Thymus (tissue), 11 donors: ENCODE results near the gene IL1RAPL1. TPM values are rescaled to one million over a fixed set of nuclear protein-coding genes. Genes with fewer than 3 reads are reported as not detected.

Experiments
- DNase-seq, 9 donors: peaks; one replicate each; pipeline ENCODE4 v3.0.0-alpha.2; 2013; ENCODE audit warnings: low spot score in 9 of 9, low read depth in 6 of 9, missing footprints in 1 of 9
- H3K27ac ChIP-seq, 2 donors: one replicate each; pipeline ENCODE4 v1.5.1; 2013; ENCODE audit warnings: control low read depth in 1 of 2, low read depth in 1 of 2, low read length in 1 of 2, mild to moderate bottlenecking in 1 of 2, moderate library complexity in 1 of 2
- H3K27me3 ChIP-seq, 2 donors: one replicate each; pipeline ENCODE4 v1.5.1; 2013; ENCODE audit warnings: low read length in 1 of 2; ENCODE audit not compliant: control insufficient read depth in 2 of 2, insufficient read depth in 1 of 2
- H3K36me3 ChIP-seq, 2 donors: one replicate each; pipeline ENCODE4 v1.5.1; 2013; ENCODE audit warnings: low read length in 1 of 2, mild to moderate bottlenecking in 1 of 2, moderate library complexity in 1 of 2; ENCODE audit not compliant: control insufficient read depth in 2 of 2, insufficient read depth in 2 of 2
- H3K4me1 ChIP-seq, 2 donors: one replicate each; pipeline ENCODE4 v1.5.1; 2013; ENCODE audit warnings: low read length in 2 of 2; ENCODE audit not compliant: control insufficient read depth in 2 of 2, insufficient read depth in 2 of 2
- H3K4me3 ChIP-seq, 2 donors: one replicate each; pipeline ENCODE4 v1.5.1; 2013; ENCODE audit warnings: low read length in 2 of 2, control low read depth in 1 of 2, mild to moderate bottlenecking in 1 of 2
- H3K9me3 ChIP-seq, 2 donors: one replicate each; pipeline ENCODE4 v1.5.1; 2013; ENCODE audit warnings: low read length in 1 of 2, mild to moderate bottlenecking in 1 of 2; ENCODE audit not compliant: control insufficient read depth in 2 of 2, insufficient read depth in 1 of 2
- WGBS: extraction: QIAGEN DNeasy Blood & Tissue Kit; methylation state at CpG from one replicate; pipeline ENCODE4 v1.1.7; 2013; 5-methylcytosine and 5-hydroxymethylcytosine counted together
- polyA plus RNA-seq: library from polyadenylated mRNA; stranded (reverse); fragments of 200-250 nt; gene quantifications from one replicate; pipeline ENCODE4 v1.2.3, GENCODE V29; 2013
- total RNA-seq: library from RNA; stranded (reverse); fragments of 120-200 nt; gene quantifications from one replicate; pipeline ENCODE4 v1.2.4, GENCODE V29; 2013
- donor health status: healthy.

Gene IL1RAPL1
- total and polyA plus RNA-seq, 2 donors: 0.02 to 0.33 TPM

DNA sequence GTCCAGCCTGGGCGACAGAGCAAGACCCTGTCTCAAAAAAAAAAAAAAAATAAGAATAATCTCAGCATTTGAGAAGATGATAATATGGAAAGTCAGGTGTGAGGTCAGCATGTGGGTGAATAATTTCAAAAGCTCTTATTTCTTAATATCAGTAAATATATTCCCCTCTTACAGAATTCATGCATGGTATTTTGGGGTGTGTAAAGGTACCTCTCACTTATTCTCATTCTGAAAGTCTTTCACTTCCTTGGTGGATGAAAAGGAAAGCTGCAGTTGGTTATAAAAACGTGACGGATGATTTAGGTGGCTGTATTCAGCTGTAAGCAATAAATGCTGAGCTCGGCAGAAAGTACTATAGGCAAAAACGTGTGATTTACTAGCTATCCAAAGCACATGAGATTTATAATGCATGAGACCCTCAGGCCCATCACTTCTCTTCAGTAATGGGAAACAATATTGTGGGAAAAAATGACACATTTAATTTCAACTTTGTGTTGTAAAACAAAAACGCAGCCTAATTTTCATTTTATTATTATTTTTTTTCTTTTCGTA is 1275.0 kb downstream of the IL1RAPL1 start:
- Histone ChIP-seq H3K27me3 (no peaks in the 10 kb centered on the region), H3K9me3 (no peaks in the 10 kb centered on the region), H3K4me1 (no peaks in the 10 kb centered on the region), H3K27ac (no peak overlapping the region), H3K36me3 (no peaks in the 10 kb centered on the region), H3K4me3 (no peak overlapping the region)
- WGBS: 90% methylated on average over 7 of the region's 7 CpGs
- DNase-seq: no peak

GRCh38 chrX:29867971-29868370 is 1280.7 kb downstream of the IL1RAPL1 start:
- no peaks in the 10 kb centered on the region for H3K9me3 ChIP-seq
- H3K36me3 ChIP-seq: no peaks in the 10 kb centered on the region
- H3K4me3 ChIP-seq: no peak overlapping the region
- no peak for DNase-seq
- H3K27me3 ChIP-seq: no peaks in the 10 kb centered on the region
- WGBS: 98% methylated on average over 4 of the region's 4 CpGs
- no peaks in the 10 kb centered on the region for H3K4me1 ChIP-seq
- no peak overlapping the region for H3K27ac ChIP-seq

GRCh38 chrX:29869837-29870236 is 1282.6 kb downstream of the IL1RAPL1 start:
- no peaks in the 10 kb centered on the region for H3K27me3 ChIP-seq

DNA sequence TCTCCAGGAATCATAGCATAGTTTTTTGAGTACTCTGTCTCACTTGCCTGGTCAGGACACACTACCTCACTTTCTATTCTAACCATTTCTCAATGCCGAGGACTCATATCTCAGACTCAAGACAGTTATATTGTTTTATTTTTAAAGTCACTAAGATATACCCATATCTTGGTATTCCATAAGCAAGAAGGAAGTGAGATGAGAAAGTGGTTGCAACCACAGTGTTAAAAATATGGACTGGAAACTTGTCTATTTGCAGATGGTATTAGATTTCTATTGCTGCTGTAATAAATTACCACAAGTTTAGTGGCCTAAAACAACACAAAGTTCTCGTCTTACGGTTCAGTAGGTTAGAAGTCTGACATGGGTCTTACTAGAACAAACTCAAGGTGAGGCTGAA is 1283.4 kb downstream of the IL1RAPL1 start:
- no peak for DNase-seq
- H3K4me3 ChIP-seq: no peak overlapping the region
- H3K27me3 ChIP-seq: no peaks in the 10 kb centered on the region
- no peaks in the 10 kb centered on the region for H3K4me1 ChIP-seq
- WGBS: 78% methylated on average over 3 of the region's 3 CpGs
- no peak overlapping the region for H3K27ac ChIP-seq
- H3K36me3 ChIP-seq: no peaks in the 10 kb centered on the region
- no peaks in the 10 kb centered on the region for H3K9me3 ChIP-seq

More at GRCh38 chrX:29869837-29870236, 1282.6 kb downstream of the IL1RAPL1 start:
- WGBS: 100% methylated on average over 1 of the region's 1 CpG
- Histone ChIP-seq H3K27ac (no peak overlapping the region), H3K4me1 (no peaks in the 10 kb centered on the region), H3K36me3 (no peaks in the 10 kb centered on the region), H3K9me3 (no peaks in the 10 kb centered on the region), H3K4me3 (no peak overlapping the region)
- no peak for DNase-seq

- no peak overlapping the region for H3K27ac ChIP-seq
- no peaks in the 10 kb centered on the region for H3K4me1 ChIP-seq
- no peaks in the 10 kb centered on the region for H3K27me3 ChIP-seq
- no peak overlapping the region for H3K4me3 ChIP-seq
- no peak for DNase-seq
- WGBS: 92% methylated on average over 2 of the region's 2 CpGs
- no peaks in the 10 kb centered on the region for H3K9me3 ChIP-seq
- H3K36me3 ChIP-seq: no peaks in the 10 kb centered on the region
These were observed 1285.6 kb downstream of the IL1RAPL1 start for GRCh38 chrX:29872831-29873230.

DNA sequence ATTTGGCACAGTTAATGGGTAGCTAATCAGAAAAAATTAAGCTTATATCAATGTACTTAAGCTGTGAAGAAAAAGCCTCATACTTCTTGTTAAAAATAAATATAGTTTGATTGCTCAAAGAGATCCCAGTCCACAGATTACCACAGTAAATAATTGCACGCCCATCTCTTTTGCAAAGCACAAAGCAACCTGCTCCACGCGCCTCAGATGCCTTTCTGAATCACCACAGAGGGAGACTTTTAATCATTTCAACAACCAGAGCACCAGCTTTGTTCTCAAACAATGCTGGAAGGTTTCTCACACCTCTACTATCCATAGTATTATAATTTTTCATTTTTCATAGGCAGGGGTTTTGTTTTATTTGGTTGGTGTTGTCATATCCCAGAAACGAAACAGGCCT is 1289.5 kb downstream of the IL1RAPL1 start:
- no peaks in the 10 kb centered on the region for H3K4me1 ChIP-seq
- no peak overlapping the region for H3K4me3 ChIP-seq
- WGBS: 92% methylated on average over 4 of the region's 4 CpGs
- H3K27ac ChIP-seq: no peak overlapping the region
- no peak for DNase-seq
- H3K9me3 ChIP-seq: no peaks in the 10 kb centered on the region
- H3K27me3 ChIP-seq: no peaks in the 10 kb centered on the region
- H3K36me3 ChIP-seq: no peaks in the 10 kb centered on the region

- H3K9me3 ChIP-seq: no peaks in the 10 kb centered on the region
- no peaks in the 10 kb centered on the region for H3K4me1 ChIP-seq
- H3K27ac ChIP-seq: no peak overlapping the region
- H3K27me3 ChIP-seq: no peaks in the 10 kb centered on the region
- H3K36me3 ChIP-seq: no peaks in the 10 kb centered on the region
- WGBS: 89% methylated on average over 3 of the region's 3 CpGs
- no peak overlapping the region for H3K4me3 ChIP-seq
- DNase-seq: no peak
These were observed 1293.7 kb downstream of the IL1RAPL1 start for GRCh38 chrX:29880977-29881376.

DNA sequence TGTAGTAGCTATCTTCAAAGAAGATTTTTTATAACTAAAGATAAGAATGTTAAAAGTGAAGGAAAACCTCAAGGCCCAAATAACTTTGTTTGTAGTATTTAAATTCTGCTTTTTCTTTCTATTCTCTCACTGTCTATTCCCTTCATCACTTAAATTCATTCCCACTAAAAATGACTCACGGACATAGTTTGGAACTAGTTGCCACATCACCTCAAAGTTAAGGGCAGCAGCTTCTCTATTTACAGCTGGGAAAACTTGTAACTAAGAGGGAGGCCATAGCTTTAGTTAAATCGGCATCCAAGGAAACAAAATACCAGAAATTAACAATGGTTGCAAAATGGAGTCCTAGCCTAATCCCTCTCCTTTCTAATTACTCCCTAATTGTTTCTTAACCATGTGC is 1302.8 kb downstream of the IL1RAPL1 start:
- no peak for DNase-seq
- Histone ChIP-seq H3K27ac (no peak overlapping the region), H3K27me3 (no peaks in the 10 kb centered on the region), H3K36me3 (no peaks in the 10 kb centered on the region), H3K9me3 (no peaks in the 10 kb centered on the region), H3K4me1 (no peaks in the 10 kb centered on the region), H3K4me3 (no peak overlapping the region)
- 95% methylated on average over 2 of the region's 2 CpGs for WGBS

DNA sequence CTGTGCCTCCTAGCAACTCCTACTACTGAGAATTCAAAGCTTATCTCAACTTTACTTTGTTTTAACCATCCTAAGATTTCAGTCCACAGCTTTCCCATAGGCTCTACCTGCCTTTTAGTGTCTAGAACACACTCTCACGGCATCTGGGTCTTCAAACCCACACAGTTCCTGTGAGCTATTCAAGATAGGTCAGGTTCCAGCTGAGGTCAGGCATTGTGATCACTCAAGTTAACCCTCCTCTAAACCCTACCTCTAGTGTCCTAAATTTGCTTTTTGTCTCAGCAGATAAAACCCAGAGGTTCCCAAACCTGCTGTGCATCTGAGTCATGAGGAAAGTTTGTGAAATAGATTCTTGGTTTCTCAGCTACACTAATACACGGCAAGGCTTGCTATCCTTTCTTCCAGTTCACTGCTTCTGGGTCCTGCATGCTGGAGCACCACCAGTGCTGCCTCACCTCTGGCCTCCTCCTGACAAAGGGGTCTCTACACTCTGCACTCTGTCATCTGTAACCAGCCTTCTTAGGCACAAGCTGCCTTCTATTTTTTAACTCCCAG is 1303.5 kb downstream of the IL1RAPL1 start:
- Histone ChIP-seq H3K27ac (no peak overlapping the region), H3K4me1 (no peaks in the 10 kb centered on the region), H3K27me3 (no peaks in the 10 kb centered on the region), H3K9me3 (no peaks in the 10 kb centered on the region), H3K4me3 (no peak overlapping the region), H3K36me3 (no peaks in the 10 kb centered on the region)
- WGBS: 89% methylated on average over 2 of the region's 2 CpGs
- DNase-seq: no peak
